HL-60 (cell line): ENCODE results near the gene NPR2.

Experiments used
- CTCF ChIP-seq: IDR thresholded peaks from one replicate; pipeline ENCODE4 v1.5.1; 2011; ENCODE audit warnings: low read length, control low read depth, inconsistent platforms; ENCODE audit not compliant: insufficient read depth
- GABPA ChIP-seq: IDR thresholded peaks from 2 replicates; pipeline ENCODE4 v1.6.1; 2012; ENCODE audit warnings: low read depth
- POLR2AphosphoS5 ChIP-seq: IDR thresholded peaks from 2 replicates; pipeline ENCODE4 v1.6.1; 2012; ENCODE audit warnings: low read depth
- REST ChIP-seq: IDR thresholded peaks from 2 replicates; pipeline ENCODE4 v1.6.1; 2012; ENCODE audit warnings: low read depth; ENCODE audit not compliant: insufficient replicate concordance

- TF ChIP-seq CTCF (no peak), GABPA (no peak), POLR2AphosphoS5 (no peak), REST (no peak)
Measured at GRCh38 chr9:35831040-35831439, 39.6 kb downstream of the NPR2 start.
